HL-60 (cell line): ENCODE data around the gene DGKI.

ENCODE experiments used
- DNase-seq, 2 experiments: peaks; one replicate each; pipeline ENCODE4 v3.0.0-alpha.2; 2010 to 2020; ENCODE audit warnings: low read depth in 1 of 2, low spot score in 1 of 2
- H3K27ac ChIP-seq: fragments of 250-450 bp; sonication (Bioruptor Pico); replicated peaks from 2 replicates; pipeline ENCODE4 v1.5.1; 2020; ENCODE audit warnings: mild to moderate bottlenecking, moderate library complexity
- H3K27me3 ChIP-seq: fragments of 250-450 bp; sonication (Bioruptor Pico); 2 replicates; pipeline ENCODE4 v1.5.1; 2021; ENCODE audit warnings: mild to moderate bottlenecking, moderate library complexity; ENCODE audit not compliant: insufficient read depth, poor library complexity, severe bottlenecking
- H3K4me3 ChIP-seq: replicated peaks from 2 replicates; pipeline ENCODE4 v1.5.1; 2011; ENCODE audit warnings: mild to moderate bottlenecking, control low read depth, low read length; ENCODE audit not compliant: insufficient read depth
- GABPA ChIP-seq: IDR thresholded peaks from 2 replicates; pipeline ENCODE4 v1.6.1; 2012; ENCODE audit warnings: low read depth
- POLR2AphosphoS5 ChIP-seq: IDR thresholded peaks from 2 replicates; pipeline ENCODE4 v1.6.1; 2012; ENCODE audit warnings: low read depth
- SPI1 ChIP-seq: IDR thresholded peaks from 2 replicates; pipeline ENCODE4 v1.6.1; 2012; ENCODE audit warnings: low read depth, mild to moderate bottlenecking, borderline replicate concordance
- TF ChIP-seq, protein P1 (sequence below): IDR thresholded peaks from 2 replicates; pipeline ENCODE4 v1.6.1; 2012; ENCODE audit warnings: low read depth; ENCODE audit not compliant: insufficient replicate concordance
- TF ChIP-seq, protein P2 (sequence below): IDR thresholded peaks from one replicate; pipeline ENCODE4 v1.5.1; 2011; ENCODE audit warnings: low read length, control low read depth, inconsistent platforms; ENCODE audit not compliant: insufficient read depth

DGKI gene

DNA sequence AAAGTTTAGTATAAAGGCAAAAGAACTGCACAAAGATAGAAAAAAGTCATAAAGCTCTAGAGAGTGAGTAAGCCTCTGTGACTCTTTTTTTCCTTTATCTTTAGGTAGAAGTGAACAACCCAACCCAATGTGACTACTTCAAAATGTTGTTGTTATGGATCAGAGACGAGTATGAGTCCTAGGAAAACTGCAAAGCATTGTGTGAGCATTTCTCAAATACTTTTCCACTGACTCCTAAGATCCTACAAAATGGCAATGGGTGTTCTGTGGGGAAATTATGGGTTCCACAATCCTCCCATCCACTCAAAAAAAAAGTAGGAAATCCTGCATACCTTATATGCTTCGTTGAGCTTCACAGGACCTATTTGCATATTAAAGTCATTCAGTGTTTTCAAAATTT, 177.1 kb downstream of the DGKI start:
- H3K27ac ChIP-seq: no peak overlapping the region
- no peaks in the 10 kb centered on the region for H3K27me3 ChIP-seq
- TF ChIP-seq, protein P1, sequence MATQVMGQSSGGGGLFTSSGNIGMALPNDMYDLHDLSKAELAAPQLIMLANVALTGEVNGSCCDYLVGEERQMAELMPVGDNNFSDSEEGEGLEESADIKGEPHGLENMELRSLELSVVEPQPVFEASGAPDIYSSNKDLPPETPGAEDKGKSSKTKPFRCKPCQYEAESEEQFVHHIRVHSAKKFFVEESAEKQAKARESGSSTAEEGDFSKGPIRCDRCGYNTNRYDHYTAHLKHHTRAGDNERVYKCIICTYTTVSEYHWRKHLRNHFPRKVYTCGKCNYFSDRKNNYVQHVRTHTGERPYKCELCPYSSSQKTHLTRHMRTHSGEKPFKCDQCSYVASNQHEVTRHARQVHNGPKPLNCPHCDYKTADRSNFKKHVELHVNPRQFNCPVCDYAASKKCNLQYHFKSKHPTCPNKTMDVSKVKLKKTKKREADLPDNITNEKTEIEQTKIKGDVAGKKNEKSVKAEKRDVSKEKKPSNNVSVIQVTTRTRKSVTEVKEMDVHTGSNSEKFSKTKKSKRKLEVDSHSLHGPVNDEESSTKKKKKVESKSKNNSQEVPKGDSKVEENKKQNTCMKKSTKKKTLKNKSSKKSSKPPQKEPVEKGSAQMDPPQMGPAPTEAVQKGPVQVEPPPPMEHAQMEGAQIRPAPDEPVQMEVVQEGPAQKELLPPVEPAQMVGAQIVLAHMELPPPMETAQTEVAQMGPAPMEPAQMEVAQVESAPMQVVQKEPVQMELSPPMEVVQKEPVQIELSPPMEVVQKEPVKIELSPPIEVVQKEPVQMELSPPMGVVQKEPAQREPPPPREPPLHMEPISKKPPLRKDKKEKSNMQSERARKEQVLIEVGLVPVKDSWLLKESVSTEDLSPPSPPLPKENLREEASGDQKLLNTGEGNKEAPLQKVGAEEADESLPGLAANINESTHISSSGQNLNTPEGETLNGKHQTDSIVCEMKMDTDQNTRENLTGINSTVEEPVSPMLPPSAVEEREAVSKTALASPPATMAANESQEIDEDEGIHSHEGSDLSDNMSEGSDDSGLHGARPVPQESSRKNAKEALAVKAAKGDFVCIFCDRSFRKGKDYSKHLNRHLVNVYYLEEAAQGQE: no peak
- TF ChIP-seq SPI1: no peak
- TF ChIP-seq POLR2AphosphoS5: no peak
- TF ChIP-seq GABPA: no peak
- no peak overlapping the region for H3K4me3 ChIP-seq
- DNase-seq: no peak

DNA sequence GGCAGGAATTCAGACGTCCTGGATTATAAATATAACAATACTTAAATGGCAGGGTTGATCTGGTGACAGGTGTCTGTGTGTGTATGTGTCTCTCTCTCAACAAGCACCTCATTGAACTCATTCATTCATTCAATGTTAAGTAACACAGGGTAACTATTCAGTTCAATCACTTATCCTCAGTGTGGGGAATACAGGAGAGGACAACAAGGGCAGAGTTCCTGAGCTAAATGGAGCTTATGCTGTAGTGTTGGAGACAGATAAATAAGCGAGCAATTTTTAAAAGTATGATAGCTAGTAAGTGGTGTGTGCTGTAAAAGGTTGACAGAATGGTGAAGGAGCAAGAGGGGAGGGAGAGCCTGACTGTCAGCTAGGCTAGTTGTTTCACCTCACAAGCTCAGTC, 178.4 kb downstream of the DGKI start:
- no peak overlapping the region for H3K27ac ChIP-seq
- H3K4me3 ChIP-seq: no peak overlapping the region
- TF ChIP-seq POLR2AphosphoS5 (no peak), GABPA (no peak), SPI1 (no peak)
- TF ChIP-seq, protein P2, sequence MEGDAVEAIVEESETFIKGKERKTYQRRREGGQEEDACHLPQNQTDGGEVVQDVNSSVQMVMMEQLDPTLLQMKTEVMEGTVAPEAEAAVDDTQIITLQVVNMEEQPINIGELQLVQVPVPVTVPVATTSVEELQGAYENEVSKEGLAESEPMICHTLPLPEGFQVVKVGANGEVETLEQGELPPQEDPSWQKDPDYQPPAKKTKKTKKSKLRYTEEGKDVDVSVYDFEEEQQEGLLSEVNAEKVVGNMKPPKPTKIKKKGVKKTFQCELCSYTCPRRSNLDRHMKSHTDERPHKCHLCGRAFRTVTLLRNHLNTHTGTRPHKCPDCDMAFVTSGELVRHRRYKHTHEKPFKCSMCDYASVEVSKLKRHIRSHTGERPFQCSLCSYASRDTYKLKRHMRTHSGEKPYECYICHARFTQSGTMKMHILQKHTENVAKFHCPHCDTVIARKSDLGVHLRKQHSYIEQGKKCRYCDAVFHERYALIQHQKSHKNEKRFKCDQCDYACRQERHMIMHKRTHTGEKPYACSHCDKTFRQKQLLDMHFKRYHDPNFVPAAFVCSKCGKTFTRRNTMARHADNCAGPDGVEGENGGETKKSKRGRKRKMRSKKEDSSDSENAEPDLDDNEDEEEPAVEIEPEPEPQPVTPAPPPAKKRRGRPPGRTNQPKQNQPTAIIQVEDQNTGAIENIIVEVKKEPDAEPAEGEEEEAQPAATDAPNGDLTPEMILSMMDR: no peak
- TF ChIP-seq, protein P1: no peak
- H3K27me3 ChIP-seq: no peaks in the 10 kb centered on the region
- DNase-seq: no peak

DNA sequence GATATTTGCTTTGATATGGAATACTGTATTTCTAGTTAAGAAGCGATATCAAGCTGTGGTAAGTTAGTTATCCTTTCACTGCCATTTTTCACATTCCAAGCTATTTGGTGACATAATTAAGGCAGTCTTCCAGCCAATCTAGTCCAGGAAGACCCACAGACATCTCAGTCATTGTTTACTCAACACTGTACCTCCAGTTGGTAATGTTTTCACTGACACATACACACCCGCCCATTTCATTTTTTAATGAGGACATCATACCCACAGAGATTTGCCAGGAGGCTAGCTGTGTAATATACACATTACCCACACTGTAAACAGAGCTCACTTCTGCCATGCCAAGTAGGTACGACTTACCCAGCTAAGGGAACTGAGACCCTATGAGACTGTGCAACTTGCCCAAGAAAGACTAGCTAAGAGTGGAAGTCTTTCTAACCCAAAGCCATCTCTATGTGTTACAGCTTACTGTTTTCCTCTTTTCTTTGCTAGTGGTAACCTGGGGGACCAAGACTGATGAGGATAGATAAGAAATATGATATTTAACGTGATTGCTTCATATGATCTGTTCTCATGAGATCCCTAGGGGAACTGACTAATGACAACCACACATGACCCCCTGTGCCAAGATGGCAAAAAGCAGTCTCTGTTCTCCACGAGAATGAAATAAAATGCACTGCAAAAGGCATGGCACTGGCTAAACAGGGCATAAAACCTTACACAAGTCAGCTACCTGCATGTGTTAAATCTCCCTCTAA, 179.0 kb downstream of the DGKI start:
- TF ChIP-seq SPI1 (no peak), GABPA (no peak)
- TF ChIP-seq, protein P2: no peak
- TF ChIP-seq, protein P1: no peak

More for the DNA sequence above, 179.0 kb downstream of the DGKI start:
- Histone ChIP-seq H3K27me3 (no peaks in the 10 kb centered on the region), H3K4me3 (no peak overlapping the region), H3K27ac (no peak overlapping the region)
- DNase-seq: no peak
